ENCODE data around the gene HSPA8. TPM values are rescaled to one million over a fixed set of nuclear protein-coding genes. Genes with fewer than 3 reads are reported as not detected.

The HSPA8 gene
- total and polyA plus RNA-seq, 10 of the 15 experiments (the other 5 are each of a cell fraction or from before 2014, with no cell fraction given): 1,190 to 3,205 (median 2,045) TPM

DNA sequence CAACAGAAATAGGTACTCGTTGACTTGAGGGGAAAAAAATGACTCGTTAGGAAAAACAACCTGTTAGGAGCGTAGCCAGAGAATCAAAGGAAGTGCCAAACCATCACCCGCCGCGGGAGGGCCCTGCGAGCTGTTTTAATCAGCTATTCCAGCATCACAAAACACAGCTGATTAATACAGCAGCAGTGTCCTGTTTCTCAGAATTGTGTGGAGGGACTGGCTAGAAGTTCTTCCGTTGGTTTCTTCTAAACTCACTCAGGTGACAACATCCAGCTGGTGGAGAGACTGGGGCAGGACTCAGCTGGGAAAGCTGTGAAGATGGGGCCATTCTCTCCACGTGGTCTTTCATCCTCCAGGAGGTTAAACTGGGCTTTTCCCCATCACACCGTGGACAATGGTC, 28.0 kb downstream of the HSPA8 start:
- Histone ChIP-seq H3K9ac (ENCODE audit: control insufficient read depth, insufficient read depth, low read length) (no peak overlapping the region), H3K36me3 (ENCODE audit: control insufficient read depth in 2 of 2, insufficient read depth in 2 of 2, low read length in 1 of 2) (no peaks in the 10 kb centered on the region), H3K9me3 (replicated peaks; ENCODE audit: control insufficient read depth, insufficient read depth, low read length) (no peaks in the 10 kb centered on the region), H4K20me1 (ENCODE audit: control insufficient read depth, insufficient read depth) (no peaks in the 10 kb centered on the region), H3K4me2 (ENCODE audit: control insufficient read depth, insufficient read depth) (no peak overlapping the region), H3K27me3 (replicated peaks in 1 of 2; ENCODE audit: control insufficient read depth in 2 of 2, insufficient read depth in 2 of 2, low read length in 1 of 2) (no peaks in the 10 kb centered on the region), H3K4me3 (no peak overlapping the region), H3K27ac (ENCODE audit: control insufficient read depth, insufficient read depth) (no peak overlapping the region), H2AFZ (ENCODE audit: control insufficient read depth, low read depth, low read length) (no peak overlapping the region), H3K79me2 (ENCODE audit: control insufficient read depth, insufficient read depth, low read length) (no peaks in the 10 kb centered on the region), H3K4me1 (ENCODE audit: control insufficient read depth, insufficient read depth, low read length) (no peaks in the 10 kb centered on the region)
- BruUV-seq (replicated peaks): no TSS peak
- ATAC-seq (peak; percentile 49; the same call in 1 of the 3 replicates), DNase-seq (ENCODE audit: low read depth, low spot score) (no peak), FAIRE-seq (no peak)
- POLR2A ChIA-PET: no interaction called here
- SMC1A ChIA-PET (ENCODE audit: uncharacterized antibody, unreplicated experiment): interaction anchor here (0.9 to 3.4 kb wide), 3 partner anchors 20 to 211 kb away, joined by 4 to 19 read pairs (median 5); no protein-coding TSS in a partner anchor
- WGBS (ENCODE audit: insufficient coverage, insufficient replicate concordance, low lambda C conversion rate, missing lambda C conversion rate): 48% methylated on average over 10 of the region's 10 CpGs
- intact Hi-C loops (cut with micrococcal nuclease; ENCODE audit: unreplicated experiment): no loop called here
- CTCF ChIA-PET: interaction anchor here (0.6 to 6.8 kb wide), 6 partner anchors 9 to 242 kb away, joined by 3 to 55 read pairs (median 6); no protein-coding TSS in a partner anchor
- in situ Hi-C loops (cut with MboI): no loop called here
- RAD21 ChIA-PET (ENCODE audit: unreplicated experiment): interaction anchor here (0.9 to 1.8 kb wide), 3 partner anchors 10 to 213 kb away, joined by 5 to 7 read pairs (median 6); no protein-coding TSS in a partner anchor
- TF ChIP-seq, protein P1, sequence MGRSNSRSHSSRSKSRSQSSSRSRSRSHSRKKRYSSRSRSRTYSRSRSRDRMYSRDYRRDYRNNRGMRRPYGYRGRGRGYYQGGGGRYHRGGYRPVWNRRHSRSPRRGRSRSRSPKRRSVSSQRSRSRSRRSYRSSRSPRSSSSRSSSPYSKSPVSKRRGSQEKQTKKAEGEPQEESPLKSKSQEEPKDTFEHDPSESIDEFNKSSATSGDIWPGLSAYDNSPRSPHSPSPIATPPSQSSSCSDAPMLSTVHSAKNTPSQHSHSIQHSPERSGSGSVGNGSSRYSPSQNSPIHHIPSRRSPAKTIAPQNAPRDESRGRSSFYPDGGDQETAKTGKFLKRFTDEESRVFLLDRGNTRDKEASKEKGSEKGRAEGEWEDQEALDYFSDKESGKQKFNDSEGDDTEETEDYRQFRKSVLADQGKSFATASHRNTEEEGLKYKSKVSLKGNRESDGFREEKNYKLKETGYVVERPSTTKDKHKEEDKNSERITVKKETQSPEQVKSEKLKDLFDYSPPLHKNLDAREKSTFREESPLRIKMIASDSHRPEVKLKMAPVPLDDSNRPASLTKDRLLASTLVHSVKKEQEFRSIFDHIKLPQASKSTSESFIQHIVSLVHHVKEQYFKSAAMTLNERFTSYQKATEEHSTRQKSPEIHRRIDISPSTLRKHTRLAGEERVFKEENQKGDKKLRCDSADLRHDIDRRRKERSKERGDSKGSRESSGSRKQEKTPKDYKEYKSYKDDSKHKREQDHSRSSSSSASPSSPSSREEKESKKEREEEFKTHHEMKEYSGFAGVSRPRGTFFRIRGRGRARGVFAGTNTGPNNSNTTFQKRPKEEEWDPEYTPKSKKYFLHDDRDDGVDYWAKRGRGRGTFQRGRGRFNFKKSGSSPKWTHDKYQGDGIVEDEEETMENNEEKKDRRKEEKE (IDR thresholded peaks at IDR 0.05): no peak
- TF ChIP-seq, protein P2, sequence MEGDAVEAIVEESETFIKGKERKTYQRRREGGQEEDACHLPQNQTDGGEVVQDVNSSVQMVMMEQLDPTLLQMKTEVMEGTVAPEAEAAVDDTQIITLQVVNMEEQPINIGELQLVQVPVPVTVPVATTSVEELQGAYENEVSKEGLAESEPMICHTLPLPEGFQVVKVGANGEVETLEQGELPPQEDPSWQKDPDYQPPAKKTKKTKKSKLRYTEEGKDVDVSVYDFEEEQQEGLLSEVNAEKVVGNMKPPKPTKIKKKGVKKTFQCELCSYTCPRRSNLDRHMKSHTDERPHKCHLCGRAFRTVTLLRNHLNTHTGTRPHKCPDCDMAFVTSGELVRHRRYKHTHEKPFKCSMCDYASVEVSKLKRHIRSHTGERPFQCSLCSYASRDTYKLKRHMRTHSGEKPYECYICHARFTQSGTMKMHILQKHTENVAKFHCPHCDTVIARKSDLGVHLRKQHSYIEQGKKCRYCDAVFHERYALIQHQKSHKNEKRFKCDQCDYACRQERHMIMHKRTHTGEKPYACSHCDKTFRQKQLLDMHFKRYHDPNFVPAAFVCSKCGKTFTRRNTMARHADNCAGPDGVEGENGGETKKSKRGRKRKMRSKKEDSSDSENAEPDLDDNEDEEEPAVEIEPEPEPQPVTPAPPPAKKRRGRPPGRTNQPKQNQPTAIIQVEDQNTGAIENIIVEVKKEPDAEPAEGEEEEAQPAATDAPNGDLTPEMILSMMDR (IDR thresholded peaks at IDR 0.05 in 2 of 3, conservative IDR thresholded peaks at IDR 0.05 in 1 of 3; ENCODE audit: control insufficient read depth in 2 of 3, extremely low read depth in 1 of 3, insufficient read depth in 1 of 3, low read depth in 3 of 3, low read length in 3 of 3): peak in 1 of 3 experiments; percentile 16; a peak in 1 of 6 replicates
- no peak for TF ChIP-seq CBX5 (IDR thresholded peaks at IDR 0.05; ENCODE audit: low read depth)

Data from GM12878 (cell line).